Measurements from ENCODE around the gene COQ7. TPM values are rescaled to one million over a fixed set of nuclear protein-coding genes. Genes with fewer than 3 reads are reported as not detected.

COQ7 gene
- total RNA-seq, 4 donors from 2014 or later: 11.4 to 18.3 (median 15.4) TPM

DNA sequence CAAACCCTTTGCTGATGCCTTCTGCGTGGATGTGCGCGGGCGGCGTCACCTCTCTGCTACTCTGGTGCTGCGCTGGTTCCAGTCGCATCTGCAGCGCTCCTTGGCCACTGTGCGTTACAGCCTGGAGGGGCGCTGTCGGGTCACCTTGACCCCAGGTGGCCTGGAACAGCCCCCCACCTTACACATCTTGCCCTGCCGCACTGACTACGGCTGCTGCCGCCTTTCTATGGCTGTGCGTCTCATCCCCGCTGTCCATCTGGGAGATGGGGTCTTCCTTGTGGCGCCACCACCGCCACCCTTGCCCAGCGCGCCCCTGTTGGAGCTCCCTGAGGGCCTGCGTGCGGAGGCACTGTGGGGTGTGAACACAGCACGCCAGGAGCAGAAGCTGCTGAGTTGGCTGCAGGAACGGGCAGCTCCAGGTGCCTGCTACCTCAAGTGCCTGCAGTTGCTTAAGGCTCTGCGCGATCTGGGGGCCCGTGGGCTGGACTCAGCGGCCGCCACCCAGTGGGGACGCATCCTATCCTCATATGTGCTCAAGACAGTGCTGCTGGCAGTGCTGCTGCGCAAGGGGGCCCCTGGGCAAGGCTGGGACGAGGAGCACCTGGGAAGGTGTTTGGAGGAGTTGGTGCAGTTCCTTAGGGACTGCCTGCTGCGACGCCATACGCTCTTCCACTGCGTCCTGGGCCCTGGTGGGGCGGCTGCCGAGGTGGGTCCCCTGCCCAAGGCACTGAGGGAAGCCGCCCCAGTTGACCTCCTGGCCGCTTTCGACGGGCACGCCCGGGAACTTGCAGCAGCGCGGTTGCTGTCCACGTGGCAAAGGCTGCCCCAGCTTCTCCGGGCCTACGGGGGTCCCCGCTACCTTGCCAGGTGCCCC is 48.0 kb downstream of the COQ7 start:
- WGBS, 2 donors: 48 to 69% methylated on average over 32 to 45 of the region's 50 CpGs
- TF ChIP-seq CTCF (IDR thresholded peaks at IDR 0.05) (no peak), POLR2A (IDR thresholded peaks at IDR 0.05) (no peak)
- intact Hi-C loops (cut with DNase I; ENCODE audit: low total_unique reads): no loop called here
- peak overlapping the region; percentile 42 for H3K4me3 ChIP-seq (ENCODE audit: low read depth, poor library complexity, severe bottlenecking)
- no peak for DNase-seq (ENCODE audit: low spot score in 2 of 2)

GRCh38 chr16:19116711-19117449 is 49.5 kb downstream of the COQ7 start:
- intact Hi-C loops (cut with DNase I; ENCODE audit: low total_unique reads): no loop called here
- DNase-seq (ENCODE audit: low spot score in 2 of 2): no peak
- no peak overlapping the region for H3K4me3 ChIP-seq (ENCODE audit: low read depth, poor library complexity, severe bottlenecking)
- WGBS, 2 donors: 37 to 46% methylated on average over 6 of the region's 6 CpGs
- TF ChIP-seq POLR2A (IDR thresholded peaks at IDR 0.05) (no peak), CTCF (IDR thresholded peaks at IDR 0.05) (no peak)

- 20 to 25% methylated on average over 6 of the region's 6 CpGs for WGBS, 2 donors
- no peak overlapping the region for H3K4me3 ChIP-seq (ENCODE audit: low read depth, poor library complexity, severe bottlenecking)
- DNase-seq (ENCODE audit: low spot score in 2 of 2): peak in 1 of 2 donors; percentile 61
- intact Hi-C loops (cut with DNase I; ENCODE audit: low total_unique reads): no loop called here
- no peak for TF ChIP-seq CTCF (IDR thresholded peaks at IDR 0.05)
- no peak for TF ChIP-seq POLR2A (IDR thresholded peaks at IDR 0.05)
Observed at GRCh38 chr16:19118938-19119431, 51.6 kb downstream of the COQ7 start.

GRCh38 chr16:19119564-19119963 is 52.1 kb downstream of the COQ7 start:
- DNase-seq (ENCODE audit: low spot score in 2 of 2): no peak
- WGBS, 2 donors: 39 to 41% methylated on average over 5 of the region's 5 CpGs
- intact Hi-C loops (cut with DNase I; ENCODE audit: low total_unique reads): no loop called here
- no peak for TF ChIP-seq CTCF (IDR thresholded peaks at IDR 0.05)
- no peak for TF ChIP-seq POLR2A (IDR thresholded peaks at IDR 0.05)
- H3K4me3 ChIP-seq (ENCODE audit: low read depth, poor library complexity, severe bottlenecking): no peak overlapping the region

GRCh38 chr16:19123535-19124178 is 56.2 kb downstream of the COQ7 start:
- intact Hi-C loops (cut with DNase I; ENCODE audit: low total_unique reads): no loop called here
- no peak for DNase-seq (ENCODE audit: low spot score in 2 of 2)
- H3K4me3 ChIP-seq (ENCODE audit: low read depth, poor library complexity, severe bottlenecking): no peak overlapping the region
- 61 to 73% methylated on average over 6 of the region's 6 CpGs for WGBS, 2 donors
- TF ChIP-seq CTCF (IDR thresholded peaks at IDR 0.05) (no peak), POLR2A (IDR thresholded peaks at IDR 0.05) (no peak)

All from lower leg skin (tissue), 4 donors.